LNCaP clone FGC (cell line): Measurements from ENCODE around the gene AOC3.
"Not testable (repeated sequence)": the region's sequence is repeated elsewhere in the genome, so short reads cannot be mapped to it uniquely, and the experiment has no call there.

Experiments
- DNase-seq: peaks from one replicate; pipeline ENCODE4 v3.0.0-alpha.2; 2011; ENCODE audit warnings: low read depth
- H3K4me3 ChIP-seq: 2 replicates; pipeline ENCODE4 v1.5.1; 2011; ENCODE audit warnings: mild to moderate bottlenecking, low read depth, low read length, control low read depth
- TF ChIP-seq, protein P1 (sequence below): IDR thresholded peaks from 2 replicates; pipeline ENCODE4 v1.5.1; 2012; ENCODE audit warnings: mild to moderate bottlenecking; ENCODE audit not compliant: control insufficient read depth, insufficient read depth; ENCODE audit errors: extremely low read depth

AOC3 gene

DNA sequence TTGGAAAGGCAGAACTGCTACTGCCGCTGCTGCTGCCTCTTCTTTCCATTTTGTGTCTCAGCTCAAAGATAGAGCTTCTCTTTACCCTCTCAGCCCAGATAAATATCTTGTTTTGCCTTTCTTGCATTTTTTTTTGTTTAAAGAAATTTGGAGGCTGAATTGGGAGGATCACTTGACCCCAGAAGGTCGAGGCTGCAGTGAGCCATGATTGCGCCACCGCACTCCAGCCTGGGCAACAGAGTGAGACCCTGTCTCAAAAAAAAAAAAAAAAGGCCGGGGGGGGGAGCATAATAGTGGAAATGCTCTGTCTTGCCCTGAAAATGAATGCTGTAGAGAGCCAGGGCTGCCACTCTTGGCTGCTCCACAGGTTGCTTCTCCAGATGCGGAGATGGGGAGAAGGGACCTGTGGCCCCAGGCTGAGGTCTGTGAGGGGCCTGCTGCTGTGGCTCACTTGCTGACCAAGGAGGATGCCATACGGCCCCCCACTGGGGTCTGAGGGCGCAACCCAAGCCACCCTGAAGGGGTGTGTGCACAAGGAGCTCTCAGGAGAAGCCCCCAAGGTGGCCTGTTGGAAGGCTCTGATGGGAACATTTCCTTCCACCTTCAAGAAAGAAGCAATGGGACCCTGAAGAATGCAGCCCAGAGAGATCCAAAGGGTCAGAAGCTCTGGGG, 28.1 kb downstream of the AOC3 start:
- no peak for DNase-seq
- TF ChIP-seq, protein P1, sequence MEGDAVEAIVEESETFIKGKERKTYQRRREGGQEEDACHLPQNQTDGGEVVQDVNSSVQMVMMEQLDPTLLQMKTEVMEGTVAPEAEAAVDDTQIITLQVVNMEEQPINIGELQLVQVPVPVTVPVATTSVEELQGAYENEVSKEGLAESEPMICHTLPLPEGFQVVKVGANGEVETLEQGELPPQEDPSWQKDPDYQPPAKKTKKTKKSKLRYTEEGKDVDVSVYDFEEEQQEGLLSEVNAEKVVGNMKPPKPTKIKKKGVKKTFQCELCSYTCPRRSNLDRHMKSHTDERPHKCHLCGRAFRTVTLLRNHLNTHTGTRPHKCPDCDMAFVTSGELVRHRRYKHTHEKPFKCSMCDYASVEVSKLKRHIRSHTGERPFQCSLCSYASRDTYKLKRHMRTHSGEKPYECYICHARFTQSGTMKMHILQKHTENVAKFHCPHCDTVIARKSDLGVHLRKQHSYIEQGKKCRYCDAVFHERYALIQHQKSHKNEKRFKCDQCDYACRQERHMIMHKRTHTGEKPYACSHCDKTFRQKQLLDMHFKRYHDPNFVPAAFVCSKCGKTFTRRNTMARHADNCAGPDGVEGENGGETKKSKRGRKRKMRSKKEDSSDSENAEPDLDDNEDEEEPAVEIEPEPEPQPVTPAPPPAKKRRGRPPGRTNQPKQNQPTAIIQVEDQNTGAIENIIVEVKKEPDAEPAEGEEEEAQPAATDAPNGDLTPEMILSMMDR = no peak
- H3K4me3 ChIP-seq = no peak overlapping the region

- H3K4me3 ChIP-seq = no peak overlapping the region
- no peak for DNase-seq
- TF ChIP-seq, protein P1 = no peak
These were observed 28.6 kb downstream of the AOC3 start for GRCh38 chr17:42879596-42879985.

DNA sequence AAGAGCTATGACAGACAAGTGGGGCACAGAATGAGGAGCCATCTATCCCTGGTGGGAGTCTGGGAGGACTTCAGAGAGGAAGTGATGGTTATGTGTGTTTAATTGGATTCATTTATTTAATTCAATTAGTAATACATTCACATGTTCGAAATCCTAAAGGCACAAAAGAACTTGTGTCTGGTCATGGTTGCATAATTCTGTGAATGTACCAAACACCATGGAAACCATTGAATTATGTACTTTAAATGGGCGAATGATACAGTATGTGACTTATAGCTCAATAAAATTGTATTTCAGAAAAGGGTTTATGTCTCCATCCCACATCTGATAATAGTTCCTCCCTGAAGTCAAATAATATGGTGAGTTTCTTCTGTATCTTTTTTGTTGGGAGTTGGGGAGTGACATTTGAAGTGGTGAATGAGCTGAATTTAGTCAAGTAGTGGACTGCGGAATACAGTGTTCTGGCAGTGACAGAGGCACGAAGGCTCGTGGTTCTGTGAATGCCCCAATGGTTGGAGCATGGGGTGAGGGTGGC, 29.8 kb downstream of the AOC3 start:
- no peak overlapping the region for H3K4me3 ChIP-seq
- TF ChIP-seq, protein P1 = no peak
- no peak for DNase-seq

GRCh38 chr17:42881706-42882105, 30.7 kb downstream of the AOC3 start:
- DNase-seq, H3K4me3 ChIP-seq: not testable (repeated sequence)

- H3K4me3 ChIP-seq = no peak overlapping the region
- TF ChIP-seq, protein P1 = no peak
- no peak for DNase-seq
These were observed 31.2 kb downstream of the AOC3 start for GRCh38 chr17:42882166-42882565.

GRCh38 chr17:42883802-42884558, 33.0 kb downstream of the AOC3 start:
- no peak for DNase-seq
- TF ChIP-seq, protein P1 = no peak
- H3K4me3 ChIP-seq = no peak overlapping the region

GRCh38 chr17:42885806-42886205, 34.8 kb downstream of the AOC3 start:
- not testable (repeated sequence) for H3K4me3 ChIP-seq, DNase-seq
